Measurements from ENCODE around the gene TBCK.
"Not testable (repeated sequence)": the region's sequence is repeated elsewhere in the genome, so short reads cannot be mapped to it uniquely, and the experiment has no call there.

Gene TBCK

DNA sequence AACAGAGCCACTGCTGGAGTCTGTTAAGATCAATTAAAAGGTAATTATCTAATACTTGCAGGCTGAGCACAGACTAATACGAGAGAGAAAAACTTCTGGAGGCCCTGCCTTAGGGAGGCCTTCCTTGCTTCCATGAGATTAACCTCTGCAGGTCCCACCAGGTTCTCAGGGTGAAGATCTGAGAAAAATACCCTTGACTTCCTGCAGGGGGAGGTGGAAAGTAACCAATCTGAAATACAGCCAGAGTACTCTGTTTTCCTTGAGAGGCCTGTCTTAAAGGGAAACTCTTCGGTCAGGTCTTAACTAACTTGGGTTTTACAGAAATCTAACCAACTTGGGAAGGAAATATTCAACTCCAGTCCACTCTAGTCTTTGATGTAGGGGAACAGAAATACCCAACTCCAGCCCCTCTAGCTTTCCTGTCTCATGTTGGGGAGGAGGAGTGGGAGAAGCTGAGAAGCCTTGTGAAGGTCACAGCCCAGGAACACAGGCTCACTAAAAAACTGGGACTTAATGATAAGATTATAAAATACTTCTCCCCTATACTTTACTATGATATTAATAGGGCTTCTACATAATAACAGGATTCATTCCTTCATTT, 77.1 kb downstream of the TBCK start:
- Histone ChIP-seq H3K27ac (no peak overlapping the region), H3K4me3 (ENCODE audit: low read depth in 1 of 2, low read length in 1 of 2) (no peak overlapping the region)
- TF ChIP-seq, protein P1, sequence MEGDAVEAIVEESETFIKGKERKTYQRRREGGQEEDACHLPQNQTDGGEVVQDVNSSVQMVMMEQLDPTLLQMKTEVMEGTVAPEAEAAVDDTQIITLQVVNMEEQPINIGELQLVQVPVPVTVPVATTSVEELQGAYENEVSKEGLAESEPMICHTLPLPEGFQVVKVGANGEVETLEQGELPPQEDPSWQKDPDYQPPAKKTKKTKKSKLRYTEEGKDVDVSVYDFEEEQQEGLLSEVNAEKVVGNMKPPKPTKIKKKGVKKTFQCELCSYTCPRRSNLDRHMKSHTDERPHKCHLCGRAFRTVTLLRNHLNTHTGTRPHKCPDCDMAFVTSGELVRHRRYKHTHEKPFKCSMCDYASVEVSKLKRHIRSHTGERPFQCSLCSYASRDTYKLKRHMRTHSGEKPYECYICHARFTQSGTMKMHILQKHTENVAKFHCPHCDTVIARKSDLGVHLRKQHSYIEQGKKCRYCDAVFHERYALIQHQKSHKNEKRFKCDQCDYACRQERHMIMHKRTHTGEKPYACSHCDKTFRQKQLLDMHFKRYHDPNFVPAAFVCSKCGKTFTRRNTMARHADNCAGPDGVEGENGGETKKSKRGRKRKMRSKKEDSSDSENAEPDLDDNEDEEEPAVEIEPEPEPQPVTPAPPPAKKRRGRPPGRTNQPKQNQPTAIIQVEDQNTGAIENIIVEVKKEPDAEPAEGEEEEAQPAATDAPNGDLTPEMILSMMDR (IDR thresholded peaks at IDR 0.05) = no peak

DNA sequence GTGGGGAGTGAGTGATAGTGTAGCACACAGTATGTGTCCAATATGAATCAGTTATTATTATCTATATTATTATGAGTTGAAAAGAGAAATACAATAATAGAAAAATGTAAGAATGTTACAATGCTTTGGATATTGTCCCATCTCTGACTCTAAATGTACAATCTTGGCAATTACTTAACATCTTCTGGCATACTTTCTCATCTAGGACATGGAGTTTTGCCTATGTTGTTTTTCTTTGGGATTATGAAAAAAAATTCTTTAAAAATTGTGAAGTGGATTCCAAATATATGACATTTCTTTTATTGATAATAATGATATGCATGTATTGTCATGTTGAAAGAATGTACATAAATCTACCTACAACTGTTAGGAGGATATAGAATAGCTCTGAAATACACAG, 84.1 kb downstream of the TBCK start:
- H3K27me3 ChIP-seq = no peaks in the 10 kb centered on the region
- peaks cover 28% of the 10 kb centered on the region for H3K36me3 ChIP-seq
- H3K9me3 ChIP-seq = no peaks in the 10 kb centered on the region
- no peak overlapping the region for H3K27ac ChIP-seq
- TF ChIP-seq, protein P1 (IDR thresholded peaks at IDR 0.05) = no peak
- H3K4me1 ChIP-seq (ENCODE audit: control insufficient read depth in 1 of 2, insufficient read depth in 1 of 2, low read depth in 1 of 2, low read length in 1 of 2) = no peaks in the 10 kb centered on the region
- no peak overlapping the region for H3K4me3 ChIP-seq (ENCODE audit: low read depth in 1 of 2, low read length in 1 of 2)

More for the DNA sequence above, 77.1 kb downstream of the TBCK start:
- Histone ChIP-seq H3K9me3 (no peaks in the 10 kb centered on the region), H3K4me1 (ENCODE audit: control insufficient read depth in 1 of 2, insufficient read depth in 1 of 2, low read depth in 1 of 2, low read length in 1 of 2) (no peaks in the 10 kb centered on the region), H3K27me3 (no peaks in the 10 kb centered on the region), H3K36me3 (peaks cover 9% of the 10 kb centered on the region)

DNA sequence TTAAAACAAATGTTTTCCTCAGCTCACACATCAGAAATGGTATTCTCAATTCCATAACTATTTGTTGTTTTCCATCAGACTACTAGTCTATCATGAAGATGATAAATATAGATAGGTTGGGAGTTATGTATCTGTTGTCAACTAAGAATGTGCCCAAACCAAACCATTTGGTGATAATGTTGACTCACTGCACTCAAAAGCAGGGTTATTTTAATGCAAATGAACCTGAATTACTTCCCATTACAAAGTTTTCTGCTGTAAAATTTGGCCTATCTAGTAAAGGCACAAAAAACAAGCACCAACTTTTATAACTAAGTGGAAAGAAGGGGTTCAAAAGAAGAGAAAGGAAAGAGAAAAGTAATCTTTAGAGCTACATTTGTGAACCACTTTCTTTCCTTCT, 93.5 kb downstream of the TBCK start:
- TF ChIP-seq, protein P1 (IDR thresholded peaks at IDR 0.05) = no peak
- H3K27ac ChIP-seq = no peak overlapping the region
- H3K4me1 ChIP-seq (ENCODE audit: control insufficient read depth in 1 of 2, insufficient read depth in 1 of 2, low read depth in 1 of 2, low read length in 1 of 2) = no peaks in the 10 kb centered on the region
- H3K36me3 ChIP-seq = no peaks in the 10 kb centered on the region
- H3K4me3 ChIP-seq (ENCODE audit: low read depth in 1 of 2, low read length in 1 of 2) = no peak overlapping the region
- H3K9me3 ChIP-seq = no peaks in the 10 kb centered on the region
- no peaks in the 10 kb centered on the region for H3K27me3 ChIP-seq

DNA sequence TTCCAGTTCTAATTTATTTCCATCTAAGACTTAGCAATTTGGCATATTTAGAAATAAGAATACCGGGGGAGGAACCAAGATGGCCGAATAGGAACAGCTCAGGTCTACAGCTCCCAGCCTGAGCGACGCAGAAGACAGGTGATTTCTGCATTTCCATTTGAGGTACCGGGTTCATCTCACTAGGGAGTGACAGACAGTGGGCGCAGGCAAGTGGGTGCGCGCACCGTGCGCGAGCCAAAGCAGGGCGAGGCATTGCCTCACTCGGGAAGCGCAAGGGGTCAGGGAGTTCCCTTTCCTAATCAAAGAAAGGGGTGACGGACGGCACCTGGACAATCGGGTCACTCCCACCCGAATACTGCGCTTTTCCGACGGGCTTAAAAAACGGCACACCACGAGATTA, 102.7 kb downstream of the TBCK start:
- H3K27me3 ChIP-seq; H3K9me3 ChIP-seq; H3K4me1 ChIP-seq (ENCODE audit: control insufficient read depth in 1 of 2, insufficient read depth in 1 of 2, low read depth in 1 of 2, low read length in 1 of 2); H3K4me3 ChIP-seq (ENCODE audit: low read depth in 1 of 2, low read length in 1 of 2); H3K27ac ChIP-seq; H3K36me3 ChIP-seq: not testable (repeated sequence)

DNA sequence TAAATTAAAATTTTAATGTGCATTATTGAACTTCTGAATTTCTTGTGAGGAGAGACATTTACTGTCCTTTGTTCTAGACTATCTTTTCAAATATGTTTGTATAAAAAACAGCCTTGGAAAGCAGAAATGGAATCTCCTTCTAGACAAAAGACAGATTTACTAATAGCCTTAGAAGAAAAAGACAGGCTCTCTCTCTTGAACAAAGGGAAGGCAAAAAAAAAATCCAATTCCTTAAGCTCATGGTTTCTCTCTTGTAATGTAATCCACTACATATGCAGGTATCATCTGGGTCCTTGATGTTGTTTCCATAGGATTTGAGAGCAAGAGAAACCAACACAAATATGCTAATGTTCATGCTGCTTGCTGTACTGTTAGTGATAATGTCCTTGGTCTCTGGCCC, 106.0 kb downstream of the TBCK start:
- H3K27ac ChIP-seq = no peak overlapping the region
- H3K4me3 ChIP-seq (ENCODE audit: low read depth in 1 of 2, low read length in 1 of 2) = no peak overlapping the region
- H3K36me3 ChIP-seq = peaks cover 6% of the 10 kb centered on the region
- H3K9me3 ChIP-seq = no peaks in the 10 kb centered on the region
- no peaks in the 10 kb centered on the region for H3K27me3 ChIP-seq
- no peaks in the 10 kb centered on the region for H3K4me1 ChIP-seq (ENCODE audit: control insufficient read depth in 1 of 2, insufficient read depth in 1 of 2, low read depth in 1 of 2, low read length in 1 of 2)
- TF ChIP-seq, protein P1 (IDR thresholded peaks at IDR 0.05) = no peak

DNA sequence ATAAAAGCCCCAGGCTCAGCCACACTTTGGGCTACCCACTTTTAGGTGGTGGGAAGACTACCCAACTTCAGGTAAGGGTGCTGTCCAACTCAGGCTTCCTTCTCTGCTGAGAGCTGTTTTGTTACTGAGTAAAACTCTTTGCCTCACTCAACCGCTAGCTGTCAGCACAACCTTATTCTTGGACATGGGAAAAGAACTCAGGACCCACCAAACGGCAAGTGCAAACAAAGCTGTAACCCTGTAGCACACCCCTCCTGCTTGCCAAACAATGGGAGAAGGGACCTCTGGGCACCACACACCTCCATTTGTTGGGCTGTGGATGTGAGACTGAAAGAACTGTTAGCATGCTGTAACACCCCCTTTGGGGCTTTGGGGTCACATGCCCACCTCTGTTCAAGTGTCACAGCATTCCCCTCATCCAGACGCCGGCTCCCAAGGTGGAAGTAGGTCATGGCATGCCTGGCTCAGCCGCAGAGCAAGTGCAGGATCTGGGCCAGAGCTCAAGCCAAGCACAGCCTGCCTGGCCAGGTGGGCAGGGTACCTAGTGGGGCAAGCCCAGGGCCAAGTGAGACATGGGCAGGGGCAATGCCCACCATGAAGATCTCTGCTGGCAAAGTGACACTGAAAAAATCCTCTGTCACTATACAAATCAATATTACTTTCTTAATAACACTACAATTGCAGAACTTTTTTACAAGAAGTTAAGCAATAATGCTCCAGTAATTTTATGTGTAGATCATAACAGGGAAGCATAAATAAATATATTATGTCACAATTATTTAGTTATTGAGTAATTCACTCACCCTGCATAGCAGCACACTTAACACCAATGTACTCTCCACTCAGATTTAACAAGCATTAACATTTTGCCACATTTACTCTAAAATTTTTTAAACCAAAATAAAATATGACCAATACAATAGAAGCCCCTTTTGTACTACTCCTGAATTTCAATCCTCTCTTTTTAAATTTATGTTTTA, 107.2 kb downstream of the TBCK start:
- no peaks in the 10 kb centered on the region for H3K27me3 ChIP-seq
- TF ChIP-seq, protein P1 (IDR thresholded peaks at IDR 0.05) = no peak
- no peaks in the 10 kb centered on the region for H3K9me3 ChIP-seq
- H3K27ac ChIP-seq = no peak overlapping the region
- H3K36me3 ChIP-seq = peaks cover 6% of the 10 kb centered on the region
- no peak overlapping the region for H3K4me3 ChIP-seq (ENCODE audit: low read depth in 1 of 2, low read length in 1 of 2)
- no peaks in the 10 kb centered on the region for H3K4me1 ChIP-seq (ENCODE audit: control insufficient read depth in 1 of 2, insufficient read depth in 1 of 2, low read depth in 1 of 2, low read length in 1 of 2)
